HepG2 (cell line): ENCODE results near the gene HAT1. TPM values are rescaled to one million over a fixed set of nuclear protein-coding genes. Genes with fewer than 3 reads are reported as not detected.

Source experiments
- ARID2 ChIP-seq: sonication (generic); formaldehyde crosslinking; IDR thresholded peaks from 2 replicates; pipeline ENCODE4 v1.8.1; 2022; ENCODE audit warnings: mild to moderate bottlenecking, missing genetic modification reagents, borderline replicate concordance
- ARNT2 ChIP-seq: sonication (generic); formaldehyde crosslinking; IDR thresholded peaks from 2 replicates; pipeline ENCODE4 v1.8.0; 2022; ENCODE audit warnings: mild to moderate bottlenecking, low read depth, missing genetic modification reagents, moderate library complexity
- ATAD3A ChIP-seq: sonication (generic); formaldehyde crosslinking; IDR thresholded peaks from 2 replicates; pipeline ENCODE4 v1.4.0; 2020; ENCODE audit warnings: missing genetic modification reagents
- DNMT1 ChIP-seq: sonication (generic); formaldehyde crosslinking; IDR thresholded peaks from 2 replicates; pipeline ENCODE4 v1.5.1; 2020; ENCODE audit warnings: mild to moderate bottlenecking, missing genetic modification reagents
- HNRNPLL ChIP-seq: fragments of 200-400 bp; formaldehyde crosslinking; IDR thresholded peaks from 2 replicates; pipeline ENCODE4 v1.6.1; 2017; ENCODE audit warnings: mild to moderate bottlenecking, low read depth, low read length; ENCODE audit not compliant: poor library complexity, severe bottlenecking
- SIN3A ChIP-seq: IDR thresholded peaks from 2 replicates; pipeline ENCODE4 v1.6.1; 2011; ENCODE audit warnings: low read depth, mild to moderate bottlenecking, control low read depth, low read length, borderline replicate concordance
- ZEB1 ChIP-seq: IDR thresholded peaks from 2 replicates; pipeline ENCODE4 v1.6.1; 2012; ENCODE audit warnings: mild to moderate bottlenecking, low read depth, inconsistent platforms; ENCODE audit not compliant: insufficient replicate concordance
- ZNF232 ChIP-seq: sonication (generic); formaldehyde crosslinking; IDR thresholded peaks from 2 replicates; pipeline ENCODE4 v1.4.0; 2020; ENCODE audit warnings: missing genetic modification reagents, borderline replicate concordance
- ZNF3 ChIP-seq: IDR thresholded peaks from 2 replicates; pipeline ENCODE4 v1.7.0; 2017; ENCODE audit warnings: inconsistent platforms
- ZNF317 ChIP-seq: sonication (generic); formaldehyde crosslinking; IDR thresholded peaks from 2 replicates; pipeline ENCODE4 v1.5.0; 2020; ENCODE audit warnings: mild to moderate bottlenecking, missing genetic modification reagents
- ZNF329 ChIP-seq: sonication (generic); formaldehyde crosslinking; IDR thresholded peaks from 2 replicates; pipeline ENCODE4 v1.9.0; 2021; ENCODE audit warnings: low read depth, mild to moderate bottlenecking, missing genetic modification reagents
- ZNF333 ChIP-seq: sonication (generic); formaldehyde crosslinking; IDR thresholded peaks from 2 replicates; pipeline ENCODE4 v1.4.0; 2020; ENCODE audit warnings: mild to moderate bottlenecking, missing genetic modification reagents, borderline replicate concordance
- ZNF496 ChIP-seq: sonication (generic); formaldehyde crosslinking; IDR thresholded peaks from 2 replicates; pipeline ENCODE4 v1.8.1; 2023; ENCODE audit warnings: mild to moderate bottlenecking, moderate library complexity, missing genetic modification reagents; ENCODE audit not compliant: insufficient replicate concordance
- polyA plus RNA-seq, 8 experiments: library from polyadenylated mRNA; depleted of rRNA in 3 of 8; stranded (reverse) in 7 of 8; unstranded in 1 of 8; fragments of >200 nt; fragmentation: Illumina TruSeq in 4 of 8; extraction: Trizol in 4 of 8; gene quantifications; 2 replicates each; pipeline versions ENCODE4 v1.2.1 to v1.2.3, GENCODE V29; 2011 to 2016; ENCODE audit warnings: low read depth in 4 of 8, missing spikeins in 1 of 8, mixed read lengths in 1 of 8; ENCODE audit not compliant: insufficient read depth in 1 of 8
- total RNA-seq, 5 experiments: library from RNA; depleted of rRNA; stranded (reverse); fragments of >200 nt; fragmentation: Illumina TruSeq; extraction: Trizol; gene quantifications; 2 replicates each; pipeline ENCODE4 v1.2.3, GENCODE V29; 2016; ENCODE audit warnings: low read depth in 1 of 5
- TF ChIP-seq, protein P1 (sequence below): sonication (generic); formaldehyde crosslinking; IDR thresholded peaks from 2 replicates; pipeline ENCODE4 v1.5.0; 2020; ENCODE audit warnings: mild to moderate bottlenecking, missing genetic modification reagents
- TF ChIP-seq, protein P2 (sequence below): sonication (generic); formaldehyde crosslinking; IDR thresholded peaks from 2 replicates; pipeline ENCODE4 v1.4.0; 2020; ENCODE audit warnings: missing genetic modification reagents, low read depth, mild to moderate bottlenecking, borderline replicate concordance
- TF ChIP-seq, protein P3 (sequence below): sonication (generic); formaldehyde crosslinking; IDR thresholded peaks from 2 replicates; pipeline ENCODE4 v1.4.0; 2020; ENCODE audit warnings: missing genetic modification reagents, borderline replicate concordance
- TF ChIP-seq, protein P4 (sequence below): sonication (generic); formaldehyde crosslinking; IDR thresholded peaks from 2 replicates; pipeline ENCODE4 v1.4.0; 2020; ENCODE audit warnings: missing genetic modification reagents

The HAT1 gene
- total and polyA plus RNA-seq, 2 of the 13 experiments (the other 11 are each of a cell fraction or from before 2014, with no cell fraction given): 45.4 to 119 TPM

DNA sequence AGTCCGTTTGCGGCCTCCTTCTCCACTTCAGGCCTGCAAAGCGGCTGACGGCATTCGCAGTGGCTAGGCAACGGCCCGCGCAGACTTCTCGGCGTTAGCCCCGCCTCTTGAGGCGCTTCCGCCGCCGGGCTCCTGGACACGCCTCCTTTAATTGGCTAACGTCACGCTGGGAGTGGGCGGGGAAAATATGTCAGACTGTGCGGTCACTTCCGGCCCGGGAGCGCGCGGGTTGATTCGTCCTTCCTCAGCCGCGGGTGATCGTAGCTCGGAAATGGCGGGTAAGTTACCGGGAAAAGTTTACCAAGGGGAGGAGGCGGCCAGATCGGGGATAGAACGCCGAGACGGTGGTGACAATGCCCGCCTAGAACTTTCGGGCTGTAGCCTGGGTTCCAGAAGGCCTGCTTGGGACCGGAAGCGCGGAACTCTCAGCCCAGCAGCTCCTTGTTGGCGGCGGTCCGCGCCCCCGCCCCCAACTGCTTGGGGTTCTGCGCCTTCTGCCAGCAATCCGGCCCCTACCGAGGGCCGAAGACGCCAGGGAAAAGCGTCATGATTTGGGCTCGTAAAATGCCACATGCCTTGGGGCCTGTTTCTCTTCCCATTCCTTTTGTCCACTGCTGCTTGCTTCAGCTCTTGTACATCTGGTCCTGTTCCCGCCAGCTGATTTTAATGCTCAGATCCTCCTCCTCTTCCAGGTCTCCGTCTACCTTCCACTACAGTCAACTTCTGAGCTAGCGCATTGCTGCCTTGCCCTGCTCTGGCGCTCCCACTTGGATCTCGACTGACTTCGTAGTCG is at the start of gene HAT1 (continued):
- TF ChIP-seq, protein P1, sequence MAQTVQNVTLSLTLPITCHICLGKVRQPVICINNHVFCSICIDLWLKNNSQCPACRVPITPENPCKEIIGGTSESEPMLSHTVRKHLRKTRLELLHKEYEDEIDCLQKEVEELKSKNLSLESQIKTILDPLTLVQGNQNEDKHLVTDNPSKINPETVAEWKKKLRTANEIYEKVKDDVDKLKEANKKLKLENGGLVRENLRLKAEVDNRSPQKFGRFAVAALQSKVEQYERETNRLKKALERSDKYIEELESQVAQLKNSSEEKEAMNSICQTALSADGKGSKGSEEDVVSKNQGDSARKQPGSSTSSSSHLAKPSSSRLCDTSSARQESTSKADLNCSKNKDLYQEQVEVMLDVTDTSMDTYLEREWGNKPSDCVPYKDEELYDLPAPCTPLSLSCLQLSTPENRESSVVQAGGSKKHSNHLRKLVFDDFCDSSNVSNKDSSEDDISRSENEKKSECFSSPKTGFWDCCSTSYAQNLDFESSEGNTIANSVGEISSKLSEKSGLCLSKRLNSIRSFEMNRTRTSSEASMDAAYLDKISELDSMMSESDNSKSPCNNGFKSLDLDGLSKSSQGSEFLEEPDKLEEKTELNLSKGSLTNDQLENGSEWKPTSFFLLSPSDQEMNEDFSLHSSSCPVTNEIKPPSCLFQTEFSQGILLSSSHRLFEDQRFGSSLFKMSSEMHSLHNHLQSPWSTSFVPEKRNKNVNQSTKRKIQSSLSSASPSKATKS (CRISPR knock-in tag): peak; percentile 89; the same call in 1 of the 2 replicates
- TF ChIP-seq, protein P2, sequence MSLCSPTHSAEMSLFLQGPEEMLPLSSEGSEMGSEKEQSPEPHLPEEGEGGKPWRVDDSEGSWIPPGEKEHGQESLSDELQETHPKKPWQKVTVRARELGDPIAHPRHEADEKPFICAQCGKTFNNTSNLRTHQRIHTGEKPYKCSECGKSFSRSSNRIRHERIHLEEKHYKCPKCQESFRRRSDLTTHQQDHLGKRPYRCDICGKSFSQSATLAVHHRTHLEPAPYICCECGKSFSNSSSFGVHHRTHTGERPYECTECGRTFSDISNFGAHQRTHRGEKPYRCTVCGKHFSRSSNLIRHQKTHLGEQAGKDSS (CRISPR knock-in tag): 0 out of 2 replicates have a peak, but pooled peaks have one; percentile 47
- TF ChIP-seq HNRNPLL (peak; percentile 98), ZNF232 (CRISPR knock-in tag) (peak; percentile 81; the same call in 1 of the 2 replicates), DNMT1 (CRISPR knock-in tag) (no peak), ARNT2 (CRISPR knock-in tag) (peak; percentile 82; the same call in 1 of the 2 replicates), ZNF317 (no peak), SIN3A (peak; percentile 94), ZNF329 (CRISPR knock-in tag) (no peak), ZNF3 (CRISPR knock-in tag) (no peak), ZEB1 (peak; percentile 40), ATAD3A (CRISPR knock-in tag) (no peak), ARID2 (CRISPR knock-in tag) (peak; percentile 5; the same call in 1 of the 2 replicates), ZNF496 (no peak), ZNF333 (peak; percentile 27; the same call in 1 of the 2 replicates)
- TF ChIP-seq, protein P3, sequence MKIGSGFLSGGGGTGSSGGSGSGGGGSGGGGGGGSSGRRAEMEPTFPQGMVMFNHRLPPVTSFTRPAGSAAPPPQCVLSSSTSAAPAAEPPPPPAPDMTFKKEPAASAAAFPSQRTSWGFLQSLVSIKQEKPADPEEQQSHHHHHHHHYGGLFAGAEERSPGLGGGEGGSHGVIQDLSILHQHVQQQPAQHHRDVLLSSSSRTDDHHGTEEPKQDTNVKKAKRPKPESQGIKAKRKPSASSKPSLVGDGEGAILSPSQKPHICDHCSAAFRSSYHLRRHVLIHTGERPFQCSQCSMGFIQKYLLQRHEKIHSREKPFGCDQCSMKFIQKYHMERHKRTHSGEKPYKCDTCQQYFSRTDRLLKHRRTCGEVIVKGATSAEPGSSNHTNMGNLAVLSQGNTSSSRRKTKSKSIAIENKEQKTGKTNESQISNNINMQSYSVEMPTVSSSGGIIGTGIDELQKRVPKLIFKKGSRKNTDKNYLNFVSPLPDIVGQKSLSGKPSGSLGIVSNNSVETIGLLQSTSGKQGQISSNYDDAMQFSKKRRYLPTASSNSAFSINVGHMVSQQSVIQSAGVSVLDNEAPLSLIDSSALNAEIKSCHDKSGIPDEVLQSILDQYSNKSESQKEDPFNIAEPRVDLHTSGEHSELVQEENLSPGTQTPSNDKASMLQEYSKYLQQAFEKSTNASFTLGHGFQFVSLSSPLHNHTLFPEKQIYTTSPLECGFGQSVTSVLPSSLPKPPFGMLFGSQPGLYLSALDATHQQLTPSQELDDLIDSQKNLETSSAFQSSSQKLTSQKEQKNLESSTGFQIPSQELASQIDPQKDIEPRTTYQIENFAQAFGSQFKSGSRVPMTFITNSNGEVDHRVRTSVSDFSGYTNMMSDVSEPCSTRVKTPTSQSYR (CRISPR knock-in tag): no peak; the same call in 1 of the 2 replicates
- TF ChIP-seq, protein P4, sequence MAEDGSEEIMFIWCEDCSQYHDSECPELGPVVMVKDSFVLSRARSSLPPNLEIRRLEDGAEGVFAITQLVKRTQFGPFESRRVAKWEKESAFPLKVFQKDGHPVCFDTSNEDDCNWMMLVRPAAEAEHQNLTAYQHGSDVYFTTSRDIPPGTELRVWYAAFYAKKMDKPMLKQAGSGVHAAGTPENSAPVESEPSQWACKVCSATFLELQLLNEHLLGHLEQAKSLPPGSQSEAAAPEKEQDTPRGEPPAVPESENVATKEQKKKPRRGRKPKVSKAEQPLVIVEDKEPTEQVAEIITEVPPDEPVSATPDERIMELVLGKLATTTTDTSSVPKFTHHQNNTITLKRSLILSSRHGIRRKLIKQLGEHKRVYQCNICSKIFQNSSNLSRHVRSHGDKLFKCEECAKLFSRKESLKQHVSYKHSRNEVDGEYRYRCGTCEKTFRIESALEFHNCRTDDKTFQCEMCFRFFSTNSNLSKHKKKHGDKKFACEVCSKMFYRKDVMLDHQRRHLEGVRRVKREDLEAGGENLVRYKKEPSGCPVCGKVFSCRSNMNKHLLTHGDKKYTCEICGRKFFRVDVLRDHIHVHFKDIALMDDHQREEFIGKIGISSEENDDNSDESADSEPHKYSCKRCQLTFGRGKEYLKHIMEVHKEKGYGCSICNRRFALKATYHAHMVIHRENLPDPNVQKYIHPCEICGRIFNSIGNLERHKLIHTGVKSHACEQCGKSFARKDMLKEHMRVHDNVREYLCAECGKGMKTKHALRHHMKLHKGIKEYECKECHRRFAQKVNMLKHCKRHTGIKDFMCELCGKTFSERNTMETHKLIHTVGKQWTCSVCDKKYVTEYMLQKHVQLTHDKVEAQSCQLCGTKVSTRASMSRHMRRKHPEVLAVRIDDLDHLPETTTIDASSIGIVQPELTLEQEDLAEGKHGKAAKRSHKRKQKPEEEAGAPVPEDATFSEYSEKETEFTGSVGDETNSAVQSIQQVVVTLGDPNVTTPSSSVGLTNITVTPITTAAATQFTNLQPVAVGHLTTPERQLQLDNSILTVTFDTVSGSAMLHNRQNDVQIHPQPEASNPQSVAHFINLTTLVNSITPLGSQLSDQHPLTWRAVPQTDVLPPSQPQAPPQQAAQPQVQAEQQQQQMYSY (CRISPR knock-in tag): peak; percentile 48; the same call in 1 of the 2 replicates
